Sigmoid colon (tissue), 4 donors: ENCODE data around the gene GLP1R.

Source experiments
- CTCF ChIP-seq, 4 experiments: fragments of 450-650 bp in 3 of 4; fragments of 200-600 bp in 1 of 4; IDR thresholded peaks; one replicate each; pipeline ENCODE4 v1.5.1; 2016 to 2019; ENCODE audit warnings: antibody characterized with exemption in 4 of 4, mild to moderate bottlenecking in 3 of 4, moderate library complexity in 2 of 4
- EP300 ChIP-seq, 4 donors: sonication (generic); formaldehyde crosslinking; IDR thresholded peaks; one replicate each; pipeline ENCODE4 v1.6.1; 2017; ENCODE audit warnings: antibody characterized with exemption in 4 of 4
- POLR2A ChIP-seq, 2 donors: fragments of 450-650 bp; IDR thresholded peaks; one replicate each; pipeline ENCODE4 v1.6.1; 2016; ENCODE audit warnings: antibody characterized with exemption in 2 of 2, mild to moderate bottlenecking in 2 of 2, moderate library complexity in 2 of 2

GRCh38 chr6:39093149-39093708 is 44.6 kb downstream of the GLP1R start:
- no peak for TF ChIP-seq POLR2A (IDR thresholded peaks at IDR 0.05)
- no peak for TF ChIP-seq CTCF (IDR thresholded peaks at IDR 0.05)
- TF ChIP-seq EP300 (IDR thresholded peaks at IDR 0.05), result no peak
